Cortex of kidney (tissue), 1 donor: ENCODE results near the gene PXT1.

Experiments used
- DNase-seq: peaks from one replicate; lab custom pipeline; 2025; lab: John Stamatoyannopoulos, UW

Gene PXT1

DNA sequence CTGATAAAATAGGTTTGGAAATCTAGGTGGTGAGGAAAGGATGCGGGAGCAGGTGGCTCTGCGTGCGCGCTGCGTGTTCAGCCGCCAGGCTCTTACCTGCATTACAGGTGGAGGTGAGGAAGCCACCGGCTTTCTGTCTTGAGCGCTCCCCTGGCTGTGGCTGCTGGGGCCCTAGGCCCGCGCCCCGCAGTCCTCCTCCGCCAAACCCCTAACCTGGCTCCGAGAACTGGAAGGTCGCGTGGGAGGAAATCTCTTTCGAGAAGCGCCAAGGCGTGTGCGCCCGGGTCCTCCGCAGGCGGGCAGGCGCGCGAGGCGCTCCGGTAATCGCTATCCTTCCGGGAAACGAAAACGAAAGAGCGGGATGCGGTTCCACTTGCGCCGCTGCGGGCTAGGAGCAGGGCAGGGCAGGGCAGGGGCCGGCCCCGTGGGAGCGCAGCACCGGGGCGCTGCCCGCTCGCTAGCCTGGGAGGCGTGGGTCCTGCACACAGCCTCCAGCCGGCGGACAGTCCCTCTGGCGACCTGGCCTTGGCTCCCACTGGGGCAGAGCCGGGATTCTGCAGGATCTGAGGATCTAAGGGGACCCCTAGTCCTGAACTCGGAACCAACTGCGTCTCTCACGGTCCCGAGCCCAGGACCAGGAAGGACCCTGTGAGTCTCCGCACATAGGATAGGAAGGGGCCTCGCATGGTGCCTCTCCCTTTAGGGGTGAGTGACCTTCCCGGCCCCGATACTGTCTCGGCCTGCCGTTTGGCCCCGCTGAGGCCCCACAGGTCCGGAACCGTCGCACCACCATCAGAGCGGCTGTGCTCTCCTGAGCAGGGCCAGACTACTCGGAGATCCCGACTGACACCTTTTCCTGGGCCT lies 55.0 kb downstream of the PXT1 start, which contains the start of gene ETV7:
ETV7 (minus strand) TSS at position 230 of the 864 bp plus-strand sequence; CDS start at position 102, 128 bp downstream.
- DNase-seq, result no peak

DNA sequence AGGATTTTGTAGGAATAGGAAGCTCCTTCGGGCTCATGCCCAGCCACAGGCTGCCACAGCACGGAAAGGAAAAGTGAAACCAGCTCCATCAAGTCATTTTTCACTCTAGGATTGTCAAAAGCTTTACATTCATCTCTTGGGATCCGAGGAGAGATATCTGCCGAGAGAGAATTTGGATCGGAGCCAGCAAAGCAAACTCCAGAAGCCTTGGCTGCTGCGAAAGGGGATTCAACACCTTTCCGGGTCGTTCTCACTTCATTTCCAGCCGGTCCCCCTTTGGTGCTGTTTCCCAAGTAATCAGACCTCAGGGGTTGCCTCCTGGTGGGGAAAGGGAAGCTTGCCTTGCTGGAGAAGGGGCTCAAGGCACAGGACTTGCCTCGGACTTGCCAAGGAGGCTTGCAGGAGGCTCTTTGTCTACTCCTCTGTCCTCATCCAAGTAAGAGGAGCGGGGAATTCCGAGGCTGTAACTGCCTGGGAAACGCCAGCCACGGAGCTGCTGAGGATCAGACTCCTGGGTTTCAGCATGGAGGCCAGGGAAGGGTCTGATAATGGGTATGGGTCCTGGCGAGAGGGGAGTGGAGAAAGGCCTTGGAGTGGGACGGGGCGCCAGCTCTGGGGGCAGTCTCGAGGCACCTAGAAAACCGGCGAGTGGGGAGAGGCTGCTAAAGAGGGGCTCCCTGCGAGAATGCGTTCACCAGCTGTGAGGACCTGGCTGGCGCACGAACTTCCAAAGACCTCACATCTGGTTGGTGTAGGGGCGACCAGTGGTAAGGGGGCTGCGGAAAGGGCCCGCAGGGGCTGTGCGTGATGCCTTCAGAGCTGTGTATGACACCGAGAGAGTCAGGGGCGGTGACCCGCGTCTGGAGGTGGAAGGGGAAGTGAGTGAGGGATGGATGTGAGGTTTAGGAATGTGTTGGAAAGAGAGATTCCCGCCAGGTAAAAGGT lies 55.9 kb downstream of the PXT1 start:
- DNase-seq, result no peak

DNA sequence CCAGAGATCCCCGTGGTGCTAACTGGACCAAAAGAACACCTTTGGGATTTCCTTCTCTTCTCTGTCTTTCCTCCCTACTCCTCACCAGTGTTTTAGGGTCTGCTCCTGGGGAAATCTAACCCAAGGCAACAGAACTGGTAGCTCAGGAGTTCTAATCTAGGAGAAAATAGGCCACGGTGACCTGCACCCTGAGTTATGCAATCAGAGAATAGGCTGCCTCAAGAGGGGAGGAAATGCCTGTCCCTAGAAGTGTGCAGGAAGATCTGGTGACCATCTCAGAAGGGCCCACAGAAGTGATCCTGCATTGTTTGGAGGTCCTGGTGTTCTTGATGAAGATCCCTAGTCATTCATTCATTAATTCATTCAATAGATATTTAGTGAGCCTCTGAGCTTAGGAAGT lies 58.6 kb downstream of the PXT1 start:
- DNase-seq, result no peak

DNA sequence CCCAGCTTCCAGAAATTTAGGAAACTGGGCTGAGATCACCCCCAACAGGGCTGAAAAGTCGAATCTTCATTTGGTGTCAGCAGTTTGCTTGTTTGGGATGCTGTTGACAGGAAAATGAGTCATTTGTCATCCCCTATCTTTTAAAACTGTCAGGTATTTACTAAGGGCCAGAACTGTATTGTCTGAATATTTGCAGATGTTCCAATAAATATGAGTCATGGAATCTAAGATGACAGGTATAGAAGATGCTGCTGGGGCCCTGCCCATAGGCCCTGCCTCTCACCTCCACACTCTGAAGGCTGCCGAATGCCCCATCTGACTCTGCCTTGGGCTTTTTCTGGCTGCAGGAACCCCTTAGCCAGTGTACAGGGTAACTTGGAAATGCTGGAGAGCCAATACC lies 59.0 kb downstream of the PXT1 start:
- DNase-seq, result no peak

DNA sequence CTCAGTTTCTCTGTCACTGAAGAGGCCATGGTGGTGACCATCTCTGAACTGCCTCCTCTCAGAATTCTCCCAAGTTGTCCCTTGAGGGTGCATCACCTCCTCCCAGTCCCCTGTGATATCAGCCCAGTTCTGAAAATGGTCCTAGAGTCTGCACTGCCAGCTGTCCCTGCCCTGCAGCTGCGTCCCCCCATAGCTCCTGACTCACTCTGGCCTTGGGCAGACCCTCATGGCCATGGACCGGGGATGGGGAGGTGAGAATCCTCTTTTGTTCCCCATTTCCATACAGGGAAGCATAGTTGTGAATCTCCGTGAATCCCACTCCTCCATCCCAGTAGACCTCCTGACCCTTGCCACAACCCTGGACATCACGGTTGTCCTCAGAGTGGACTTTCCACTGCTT lies 59.7 kb downstream of the PXT1 start:
- DNase-seq, result no peak

DNA sequence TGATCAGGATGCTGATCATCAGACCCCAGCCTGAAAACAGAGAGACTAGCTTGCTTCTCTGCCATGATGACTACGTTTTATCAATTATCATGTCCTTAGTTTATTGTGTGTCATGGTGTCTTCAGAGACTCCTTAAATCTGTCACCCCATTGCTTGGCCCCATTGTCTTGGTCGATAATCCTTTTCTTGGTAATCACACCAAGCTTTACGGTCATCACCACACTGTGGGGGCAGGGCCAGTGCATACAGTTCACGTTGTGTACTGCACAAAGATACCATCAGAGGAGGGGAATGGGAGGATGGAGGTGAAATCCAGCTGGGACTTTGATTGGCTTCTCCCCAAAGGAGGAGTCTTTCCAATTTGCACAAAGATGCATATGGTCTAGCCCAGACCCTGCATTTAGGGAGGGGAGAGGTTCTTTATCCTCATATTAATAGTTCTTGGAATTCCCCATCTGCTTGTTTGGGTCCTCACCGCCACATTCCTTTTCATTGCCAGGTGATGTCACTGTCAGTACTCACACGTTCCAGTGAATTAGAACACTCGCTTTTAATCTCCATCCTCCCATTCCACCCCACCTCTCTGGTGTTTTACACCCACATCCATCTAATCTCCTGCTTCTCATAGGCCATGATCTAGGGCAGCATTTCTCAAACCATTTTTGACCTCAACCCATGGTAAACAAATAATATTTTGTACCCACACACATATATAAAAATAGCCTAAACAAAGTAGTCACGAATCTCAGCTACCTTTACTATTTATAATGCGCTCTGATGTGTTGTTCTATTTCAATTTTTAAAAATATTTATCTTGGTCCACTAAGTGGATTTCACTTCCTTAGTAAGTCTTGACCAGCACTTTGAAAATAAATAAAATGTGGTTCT lies 60.9 kb downstream of the PXT1 start:
- DNase-seq, result no peak

DNA sequence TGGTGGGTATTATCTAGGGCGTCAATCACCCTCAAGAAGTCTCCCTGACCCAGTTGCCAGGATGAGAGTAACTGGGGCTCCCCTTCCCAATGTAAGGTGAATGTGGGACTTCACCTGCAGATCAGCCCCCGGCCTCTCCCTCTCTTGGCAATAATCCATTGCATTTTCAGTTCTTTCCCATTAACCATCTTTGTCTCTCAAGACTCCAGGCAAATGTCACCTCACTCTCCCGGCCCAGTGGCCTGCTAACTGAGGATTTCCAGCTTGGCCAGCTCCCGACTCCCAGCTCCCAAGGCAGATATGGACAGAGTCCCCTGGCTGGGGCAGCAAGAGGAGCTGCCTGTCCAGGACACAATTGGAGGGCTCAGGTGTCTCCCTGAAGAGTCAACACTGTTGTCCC lies 62.5 kb downstream of the PXT1 start:
- DNase-seq, result no peak

DNA sequence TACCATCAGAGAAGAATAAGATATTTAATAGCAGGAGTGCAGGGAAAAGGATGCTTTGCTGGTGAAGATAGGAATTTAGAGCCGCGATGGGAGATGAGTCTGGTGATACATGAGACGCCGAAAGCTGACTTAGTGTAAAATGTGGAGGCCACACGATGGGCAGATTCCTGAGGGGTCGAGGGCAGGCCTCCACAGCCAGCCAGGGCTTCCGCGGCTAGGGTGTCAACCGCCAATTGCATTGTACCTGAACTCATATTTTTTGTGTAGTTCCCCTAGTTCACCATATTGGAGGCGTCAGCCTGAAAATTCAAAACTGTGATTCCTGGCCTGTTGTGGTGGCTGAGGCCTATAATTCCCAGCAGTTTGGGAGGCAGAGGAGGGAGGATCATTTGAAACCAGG lies 63.7 kb downstream of the PXT1 start:
- DNase-seq, result no peak

DNA sequence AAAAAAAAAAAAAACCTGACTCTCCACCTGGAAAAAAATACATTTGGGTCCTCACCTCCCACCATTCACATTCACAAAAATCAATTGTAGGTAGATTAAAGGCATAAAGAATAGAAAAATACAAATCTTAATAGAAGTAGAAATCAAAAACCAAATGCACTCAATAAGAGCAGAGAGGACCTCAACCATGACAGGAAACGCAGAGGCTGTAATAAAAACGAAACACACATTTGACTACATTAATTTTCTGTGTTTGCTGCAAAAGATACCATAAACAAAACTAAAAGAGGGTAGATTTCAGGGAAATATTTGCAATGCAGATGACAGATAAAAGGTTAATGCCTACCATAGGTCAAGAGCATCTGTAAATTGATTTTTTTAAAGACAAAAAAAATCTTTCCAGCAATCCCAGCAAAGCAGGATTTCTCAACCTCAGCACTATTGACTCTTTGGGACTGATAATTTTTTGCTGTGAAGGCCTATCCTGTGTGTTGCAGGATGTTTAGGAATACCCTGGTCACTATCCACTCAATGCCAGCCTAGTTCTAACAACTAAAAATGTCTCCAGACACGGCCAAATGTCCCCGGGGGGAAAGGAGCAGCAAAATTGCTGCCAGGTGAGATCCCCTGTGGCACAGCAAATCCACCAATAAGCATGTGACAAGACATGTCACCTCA lies 64.3 kb downstream of the PXT1 start:
- DNase-seq, result no peak

DNA sequence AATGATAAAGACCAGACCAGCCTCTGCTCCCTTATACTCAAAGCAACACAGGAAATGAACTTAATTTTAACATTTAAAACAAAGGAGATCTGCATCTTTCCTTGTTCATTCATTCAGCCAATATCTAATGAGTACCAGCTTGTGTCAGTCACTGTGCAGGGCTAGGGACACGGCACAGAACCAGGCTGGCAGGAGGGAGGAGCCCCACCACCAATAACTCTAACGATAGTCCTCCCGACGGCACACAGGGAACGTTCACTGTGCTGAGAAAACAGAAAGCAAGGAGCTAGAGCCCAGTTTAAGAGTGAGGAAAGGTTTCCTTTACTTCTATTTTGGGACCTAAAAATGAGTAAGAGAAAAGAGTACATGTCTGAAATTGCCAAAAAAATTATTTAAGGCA lies 65.1 kb downstream of the PXT1 start:
- no peak for DNase-seq

DNA sequence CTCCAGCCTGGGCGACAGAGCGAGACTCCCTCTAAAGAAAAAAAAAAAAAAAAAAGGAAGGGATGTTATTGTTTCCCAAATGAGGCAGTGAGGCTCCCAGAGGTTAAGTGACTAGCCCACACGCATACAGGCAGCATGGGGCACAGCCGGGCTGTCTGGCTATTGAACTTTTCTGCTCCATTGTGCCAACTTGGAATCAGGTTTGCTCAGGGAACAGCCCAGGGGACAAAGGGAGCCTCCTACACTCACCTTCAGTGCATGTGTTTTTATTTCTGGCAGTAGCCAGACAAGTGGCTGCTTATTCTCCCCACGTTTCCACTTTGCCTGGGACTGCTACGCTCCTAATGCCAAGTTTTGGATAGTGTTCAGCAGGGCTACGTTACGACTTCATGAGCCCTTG lies 65.9 kb downstream of the PXT1 start:
- DNase-seq, result no peak

DNA sequence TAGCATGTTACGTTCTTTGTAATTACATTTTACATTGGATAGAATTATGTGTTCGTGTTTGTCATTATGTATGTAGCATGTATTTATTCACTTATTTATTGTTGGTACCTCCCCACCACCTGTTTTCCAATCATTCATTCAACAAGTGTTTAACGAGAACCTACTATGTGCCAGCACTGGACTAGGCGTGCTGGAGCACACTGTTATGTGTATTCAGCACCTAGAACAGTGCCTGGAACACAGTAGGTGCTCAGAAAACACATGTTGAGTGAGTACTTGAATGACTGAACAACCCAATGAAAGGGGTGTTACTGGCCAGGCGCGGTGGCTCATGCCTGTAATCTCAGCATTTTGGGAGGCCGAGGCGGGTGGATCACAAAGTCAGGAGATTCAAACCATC lies 66.5 kb downstream of the PXT1 start:
- no peak for DNase-seq

DNA sequence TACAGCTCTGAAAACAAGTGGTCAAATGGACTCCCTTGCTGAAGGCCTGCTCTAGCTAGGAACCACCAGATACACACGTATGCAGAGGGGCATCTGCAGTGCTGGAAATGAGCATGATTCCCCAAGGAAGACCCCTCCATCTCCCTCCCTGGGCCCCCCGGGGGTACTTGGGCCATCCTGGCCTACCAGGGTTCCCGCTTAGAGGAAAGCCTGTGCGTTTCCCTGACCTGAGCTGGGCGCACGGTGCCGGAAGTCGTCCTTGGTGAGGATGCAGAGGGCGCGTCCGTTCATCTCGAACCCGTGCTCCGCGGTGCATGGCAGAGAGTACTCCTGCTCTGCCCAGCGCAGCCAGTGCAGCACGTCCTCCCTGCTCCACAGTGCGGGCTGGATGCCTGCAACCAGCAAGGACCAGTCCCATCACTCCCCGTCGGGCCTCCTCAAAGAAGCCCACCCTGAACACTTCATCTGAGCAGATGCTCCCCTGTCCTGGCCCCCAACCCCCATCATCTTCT lies 67.0 kb downstream of the PXT1 start:
- DNase-seq, result no peak

DNA sequence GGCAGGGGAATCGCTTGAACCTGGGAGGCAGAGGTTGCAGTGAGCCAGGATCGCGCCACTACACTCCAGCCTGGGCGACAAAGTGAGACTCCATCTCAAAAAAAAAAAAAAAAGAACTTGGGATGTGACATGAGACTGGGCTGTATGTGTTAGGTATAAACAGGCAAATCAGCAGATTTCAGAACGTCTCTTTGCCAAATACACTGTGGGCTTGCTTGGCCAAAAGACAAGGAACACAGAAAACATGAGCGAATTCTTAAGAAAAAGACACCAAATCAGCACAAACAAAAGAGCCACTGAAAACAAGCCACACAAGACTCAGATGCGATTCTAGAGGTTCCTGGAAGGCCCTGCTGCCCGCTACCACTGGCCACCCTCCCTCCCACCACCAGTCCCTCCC lies 67.7 kb downstream of the PXT1 start:
- no peak for DNase-seq

DNA sequence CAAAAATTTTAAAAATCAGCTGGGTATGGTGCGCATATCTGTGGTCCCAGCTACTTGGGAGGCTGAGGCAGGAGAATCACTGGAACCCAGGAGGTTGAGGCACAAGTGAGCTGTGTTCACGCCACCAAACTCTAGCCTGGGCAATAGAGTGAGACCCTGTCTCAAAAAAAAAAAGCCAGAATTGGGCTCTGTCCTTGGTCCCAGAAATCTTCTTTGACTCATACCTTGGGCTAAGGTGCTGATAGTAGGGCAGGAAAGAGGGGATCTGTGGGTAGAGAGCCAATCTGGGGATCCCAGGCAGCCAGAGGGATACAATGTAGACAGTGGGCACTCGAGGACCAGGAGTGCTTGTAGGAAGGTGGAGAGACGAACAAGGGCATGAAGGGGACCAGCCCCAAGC lies 68.5 kb downstream of the PXT1 start:
- no peak for DNase-seq

DNA sequence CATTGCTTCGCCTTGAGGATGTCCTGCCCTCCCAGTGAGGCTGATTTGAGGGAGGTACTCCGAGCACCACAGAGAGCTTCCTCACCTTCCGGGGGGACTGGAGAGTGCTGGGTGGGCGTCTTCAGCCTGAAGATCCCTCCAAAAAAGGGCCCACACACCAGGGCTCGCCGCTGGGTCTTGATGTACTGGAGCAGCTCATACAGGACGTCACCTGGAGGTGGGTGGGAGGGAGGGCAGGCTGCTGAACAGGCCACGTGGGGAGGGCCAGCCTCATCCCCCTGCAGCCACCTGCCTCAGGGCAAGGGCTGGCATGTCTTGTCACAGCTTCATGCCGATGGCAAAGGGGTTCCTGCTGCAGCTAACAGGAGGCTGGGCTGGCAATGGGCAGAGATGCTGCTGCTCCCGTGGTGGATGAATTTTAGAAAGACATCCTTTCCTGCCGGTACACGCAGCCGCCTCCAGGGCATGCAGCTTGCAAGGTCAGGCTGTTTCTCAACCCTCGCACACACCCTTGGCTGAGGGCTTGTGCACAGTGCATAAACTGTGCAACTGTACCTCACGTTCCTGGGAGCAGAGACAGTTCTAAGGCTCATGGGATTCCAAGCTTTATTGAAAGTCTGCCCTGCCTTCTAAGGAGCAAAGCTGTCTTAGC lies 69.2 kb downstream of the PXT1 start:
- DNase-seq, result no peak

DNA sequence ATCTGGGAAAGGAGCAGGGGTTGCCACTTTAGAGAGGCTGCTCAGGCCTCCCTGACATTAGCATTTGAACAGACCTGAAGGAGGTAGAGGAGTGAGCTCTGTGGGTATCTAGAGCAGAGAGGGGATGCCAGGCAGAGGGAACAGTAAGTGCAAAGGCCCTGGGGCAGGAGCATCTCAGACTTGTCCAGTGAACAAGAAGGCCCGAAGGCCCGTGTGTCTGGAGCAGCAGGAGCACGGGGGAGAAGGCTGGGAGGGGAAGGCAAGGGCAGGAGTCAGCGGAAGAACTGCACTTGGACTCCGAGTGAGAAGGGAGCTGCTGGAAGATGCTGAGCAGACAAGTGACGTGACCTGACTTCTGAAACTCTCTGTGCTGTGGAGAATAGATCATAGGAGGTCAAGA lies 70.6 kb downstream of the PXT1 start:
- DNase-seq, result no peak

DNA sequence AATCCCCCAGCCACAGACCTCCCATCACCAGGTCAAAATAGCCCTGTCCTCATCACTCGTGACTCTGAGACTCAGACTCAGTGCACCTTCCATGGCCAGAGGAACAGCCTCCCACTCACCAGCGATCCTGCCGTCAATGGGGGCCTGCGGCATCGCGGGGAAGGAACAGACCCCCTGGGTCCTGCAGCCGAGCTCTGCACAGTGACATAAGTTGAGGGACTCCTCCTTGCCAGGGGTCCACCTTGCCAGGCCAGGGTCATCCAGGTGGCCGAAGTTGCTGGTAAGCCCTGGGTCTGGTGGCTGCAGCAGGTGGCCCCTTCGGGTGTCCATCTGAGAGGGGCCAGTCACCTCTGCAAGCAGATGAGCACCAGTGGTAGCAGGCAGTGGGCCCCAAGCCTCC lies 71.4 kb downstream of the PXT1 start:
- no peak for DNase-seq

DNA sequence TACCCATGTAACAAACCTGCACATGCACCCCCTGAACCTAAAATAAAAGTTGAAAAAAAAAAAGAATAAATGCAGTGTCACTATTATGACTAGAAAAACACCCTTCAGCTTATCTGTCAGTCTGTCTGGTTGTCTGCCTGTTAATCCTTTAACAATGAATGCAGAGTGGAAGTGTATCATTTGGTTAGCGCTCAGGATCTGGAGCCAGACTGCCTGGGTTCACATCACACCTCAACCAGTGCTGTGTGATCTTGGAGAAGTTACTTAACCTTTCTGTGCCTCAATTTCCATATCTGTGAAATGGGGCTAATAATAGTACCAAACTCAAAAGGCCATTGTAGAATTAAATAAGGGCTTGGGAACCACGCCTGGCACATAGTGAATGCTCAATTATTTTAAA lies 72.0 kb downstream of the PXT1 start:
- no peak for DNase-seq
